ENCODE results near the gene ANO9.

Gene ANO9

DNA sequence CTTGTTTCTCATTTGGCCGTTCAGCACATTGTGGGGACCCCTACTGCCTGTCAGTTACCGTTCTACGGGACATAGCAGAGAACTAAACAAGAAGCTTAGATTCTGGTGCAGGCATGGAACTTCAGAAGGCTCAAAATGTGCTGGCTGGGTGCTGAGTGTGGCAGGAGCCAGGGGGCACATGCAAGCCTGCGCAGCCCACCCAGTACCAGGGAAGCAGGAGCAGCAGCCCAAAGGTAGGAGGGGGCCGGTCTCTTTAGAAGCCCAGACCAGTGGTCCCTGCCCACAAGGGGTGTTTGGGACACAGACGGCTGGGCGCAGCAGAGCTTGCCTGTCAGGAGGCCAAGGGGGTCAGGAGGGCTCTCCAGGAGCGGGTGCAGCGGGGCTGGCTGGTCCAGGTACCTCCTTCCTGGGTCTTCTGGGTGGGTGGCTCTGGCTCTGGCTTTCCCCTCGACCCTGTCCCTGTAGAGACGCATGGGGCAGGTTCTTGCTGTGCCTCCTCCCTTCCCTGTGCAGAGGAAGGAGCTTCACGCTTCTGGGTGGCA, 10.5 kb upstream of the ANO9 start:
- no peak for DNase-seq (ENCODE audit: low read depth)
- no peak overlapping the region for H3K4me3 ChIP-seq (ENCODE audit: low read depth, low read length)
- TF ChIP-seq, protein P1, sequence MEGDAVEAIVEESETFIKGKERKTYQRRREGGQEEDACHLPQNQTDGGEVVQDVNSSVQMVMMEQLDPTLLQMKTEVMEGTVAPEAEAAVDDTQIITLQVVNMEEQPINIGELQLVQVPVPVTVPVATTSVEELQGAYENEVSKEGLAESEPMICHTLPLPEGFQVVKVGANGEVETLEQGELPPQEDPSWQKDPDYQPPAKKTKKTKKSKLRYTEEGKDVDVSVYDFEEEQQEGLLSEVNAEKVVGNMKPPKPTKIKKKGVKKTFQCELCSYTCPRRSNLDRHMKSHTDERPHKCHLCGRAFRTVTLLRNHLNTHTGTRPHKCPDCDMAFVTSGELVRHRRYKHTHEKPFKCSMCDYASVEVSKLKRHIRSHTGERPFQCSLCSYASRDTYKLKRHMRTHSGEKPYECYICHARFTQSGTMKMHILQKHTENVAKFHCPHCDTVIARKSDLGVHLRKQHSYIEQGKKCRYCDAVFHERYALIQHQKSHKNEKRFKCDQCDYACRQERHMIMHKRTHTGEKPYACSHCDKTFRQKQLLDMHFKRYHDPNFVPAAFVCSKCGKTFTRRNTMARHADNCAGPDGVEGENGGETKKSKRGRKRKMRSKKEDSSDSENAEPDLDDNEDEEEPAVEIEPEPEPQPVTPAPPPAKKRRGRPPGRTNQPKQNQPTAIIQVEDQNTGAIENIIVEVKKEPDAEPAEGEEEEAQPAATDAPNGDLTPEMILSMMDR (IDR thresholded peaks at IDR 0.05; ENCODE audit: low read depth, low read length, missing control alignments), result no peak

- TF ChIP-seq, protein P1 (IDR thresholded peaks at IDR 0.05; ENCODE audit: low read depth, low read length, missing control alignments), result no peak
- H3K4me3 ChIP-seq (ENCODE audit: low read depth, low read length), result no peak overlapping the region
- DNase-seq (ENCODE audit: low read depth), result no peak
Measured at GRCh38 chr11:451738-452137, 9.9 kb upstream of the ANO9 start.

DNA sequence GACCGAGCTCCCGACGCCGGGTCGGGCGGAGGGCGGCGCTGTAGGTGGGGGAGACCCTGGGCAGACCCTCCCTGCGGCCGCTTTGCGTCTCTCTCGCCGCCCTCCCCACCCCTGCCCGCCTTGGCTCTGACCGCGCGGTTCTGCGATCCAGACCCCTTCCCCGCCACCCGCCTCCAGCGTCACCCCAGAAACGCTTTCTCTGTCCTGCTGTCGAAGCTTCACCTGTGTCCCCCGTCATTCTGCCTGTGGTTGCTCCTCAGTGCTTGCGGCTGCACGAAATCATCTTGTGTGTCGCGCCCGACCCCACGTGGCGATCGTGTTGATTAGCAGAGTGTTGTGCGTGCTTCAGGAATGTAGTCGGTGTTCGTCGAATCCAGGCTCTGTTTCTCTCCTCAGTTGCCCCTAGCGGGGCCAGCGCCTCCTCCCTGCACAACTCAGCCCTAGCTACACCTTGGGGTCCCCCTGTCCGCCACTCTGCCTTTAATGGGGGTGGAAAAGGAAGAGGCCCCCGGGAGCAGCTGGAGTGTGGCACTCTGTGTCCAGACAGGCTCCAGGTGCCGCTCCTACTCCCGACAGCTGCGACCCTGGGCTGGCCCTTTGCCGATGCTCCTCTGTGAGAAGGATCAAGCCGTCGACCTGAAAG, 9.1 kb upstream of the ANO9 start:
- TF ChIP-seq, protein P1 (IDR thresholded peaks at IDR 0.05; ENCODE audit: low read depth, low read length, missing control alignments), result peak; percentile 48
- H3K4me3 ChIP-seq (ENCODE audit: low read depth, low read length), result peak overlapping the region; percentile 95
- DNase-seq (ENCODE audit: low read depth), result peak; percentile 29

DNA sequence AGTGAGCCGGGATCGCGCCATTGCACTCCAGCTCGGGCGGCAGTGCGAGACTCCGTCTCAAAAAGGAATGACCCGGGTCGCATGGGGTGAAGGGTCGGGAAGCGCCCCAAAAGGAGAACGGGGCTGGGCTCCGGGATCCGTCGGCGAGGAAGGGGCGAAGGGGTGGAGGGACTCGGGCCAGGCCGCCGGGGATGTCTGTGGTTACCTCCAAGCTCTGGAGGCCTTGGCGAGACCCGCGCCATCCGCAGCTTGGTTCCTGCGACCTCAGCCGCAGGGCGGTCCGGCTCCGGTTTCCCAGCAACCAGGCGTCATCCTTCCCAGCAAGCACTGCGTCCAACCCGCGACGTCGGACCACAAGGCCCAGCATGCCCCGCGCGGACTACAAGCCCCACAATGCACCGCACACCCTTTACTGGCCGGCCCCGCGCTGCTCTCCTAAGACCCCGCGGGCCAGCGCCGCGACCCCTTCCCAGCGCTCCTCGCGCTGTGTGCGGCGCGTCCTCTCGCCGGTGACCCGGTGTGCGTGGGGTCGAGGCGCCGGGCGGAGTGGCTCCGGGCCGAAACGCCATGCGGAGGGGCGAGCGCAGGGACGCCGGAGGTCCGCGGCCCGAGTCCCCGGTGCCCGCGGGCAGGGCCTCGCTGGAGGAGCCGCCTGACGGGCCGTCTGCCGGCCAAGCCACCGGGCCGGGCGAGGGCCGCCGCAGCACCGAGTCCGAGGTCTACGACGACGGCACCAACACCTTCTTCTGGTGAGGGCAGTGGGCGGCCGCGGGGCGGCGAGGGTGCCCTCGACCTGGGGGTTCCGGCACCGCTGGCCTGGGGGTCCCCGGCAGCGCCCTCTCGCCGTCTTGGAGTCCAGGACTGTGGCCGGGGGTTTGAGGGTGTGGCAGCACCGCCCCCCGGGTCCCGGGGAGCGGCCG, 8.3 kb upstream of the ANO9 start, which contains the start of gene PTDSS2:
Gene PTDSS2, plus strand, starts transcription at position 391 of the 920 bp plus-strand sequence. Its CDS starts 177 bp downstream, at position 568.
- TF ChIP-seq, protein P1 (IDR thresholded peaks at IDR 0.05; ENCODE audit: low read depth, low read length, missing control alignments), result no peak
- H3K4me3 ChIP-seq (ENCODE audit: low read depth, low read length), result peak within 1 kb of the TSS; percentile 95
- peak; percentile 91 for DNase-seq (ENCODE audit: low read depth)

DNA sequence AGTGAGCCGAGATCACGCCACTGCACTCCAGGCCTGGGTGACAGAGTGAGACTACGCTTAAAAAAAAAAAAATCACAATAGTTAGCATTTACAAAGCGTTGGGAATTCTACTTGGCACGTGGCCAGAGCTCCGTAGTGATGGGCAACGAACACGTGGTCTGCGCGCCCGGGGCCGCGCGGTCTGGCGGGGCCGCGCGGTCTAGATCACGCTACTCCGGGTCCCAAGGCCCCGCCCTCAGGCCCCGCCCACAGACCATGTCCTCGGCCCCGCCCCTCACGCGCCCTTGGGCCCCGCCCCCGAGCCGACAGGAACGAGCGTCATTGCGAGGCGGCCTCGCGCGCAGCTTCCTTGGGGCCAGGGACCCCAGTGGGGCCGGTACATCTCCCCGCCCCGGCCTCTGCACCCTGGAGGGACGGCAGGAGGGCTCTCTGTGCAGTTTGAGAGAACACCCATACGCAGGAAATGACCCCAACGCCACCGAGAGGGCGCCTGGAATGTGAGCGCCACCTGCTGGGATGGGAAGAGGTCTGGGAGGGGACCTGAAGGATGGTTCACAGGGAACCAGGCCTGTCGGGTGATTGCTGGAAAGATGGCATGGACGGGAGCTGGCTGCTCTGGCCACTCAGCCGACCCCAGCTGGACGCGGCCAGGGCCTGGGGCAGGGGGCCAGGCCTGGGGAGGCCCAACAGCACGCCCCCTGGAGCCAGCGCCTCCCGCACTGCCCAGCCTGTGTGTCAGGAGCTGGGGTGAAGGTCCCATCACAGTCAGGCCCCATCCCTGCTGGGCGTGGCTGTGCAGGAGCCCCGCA, 6.3 kb upstream of the ANO9 start:
- peak overlapping the region; percentile 62 for H3K4me3 ChIP-seq (ENCODE audit: low read depth, low read length)
- peak; percentile 61 for DNase-seq (ENCODE audit: low read depth)
- TF ChIP-seq, protein P1 (IDR thresholded peaks at IDR 0.05; ENCODE audit: low read depth, low read length, missing control alignments), result peak; percentile 81

DNA sequence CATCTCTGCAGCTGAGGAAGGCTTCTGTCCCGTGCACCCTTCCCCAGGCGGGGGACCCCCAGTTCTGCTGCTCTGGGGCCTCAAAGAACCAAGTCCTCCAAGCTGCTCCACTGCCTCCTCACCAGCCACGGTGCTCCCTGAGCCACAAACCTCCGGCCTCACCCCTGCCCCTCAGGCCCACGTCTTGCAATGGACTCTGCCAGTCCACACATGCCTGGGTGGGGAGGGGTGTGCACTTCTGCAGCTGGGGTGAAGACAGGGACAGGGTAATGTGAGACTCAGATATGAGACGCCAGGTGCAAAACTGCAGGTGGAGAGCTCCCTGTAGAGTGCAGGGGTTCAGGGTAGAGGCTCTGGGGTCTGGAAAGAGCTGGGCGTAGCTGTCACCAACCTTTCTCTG, 5.1 kb upstream of the ANO9 start:
- no peak for DNase-seq (ENCODE audit: low read depth)

More for the DNA sequence above, 5.1 kb upstream of the ANO9 start:
- no peak overlapping the region for H3K4me3 ChIP-seq (ENCODE audit: low read depth, low read length)
- TF ChIP-seq, protein P1 (IDR thresholded peaks at IDR 0.05; ENCODE audit: low read depth, low read length, missing control alignments), result no peak
